K562 (cell line): Measurements from ENCODE around the gene SLC25A45. TPM values are rescaled to one million over a fixed set of nuclear protein-coding genes. Genes with fewer than 3 reads are reported as not detected.

Experiments used
- ARID2 ChIP-seq: fragments of 450-650 bp; IDR thresholded peaks from 2 replicates; pipeline ENCODE4 v1.6.1; 2017; ENCODE audit warnings: antibody characterized with exemption, mild to moderate bottlenecking
- ESRRB ChIP-seq: fragments of 250-450 bp; sonication (Bioruptor Pico); IDR thresholded peaks from 2 replicates; pipeline ENCODE4 v1.5.0; 2020; ENCODE audit warnings: mild to moderate bottlenecking, moderate library complexity, borderline replicate concordance
- HDAC2 ChIP-seq: fragments of 450-650 bp; IDR thresholded peaks from 2 replicates; pipeline ENCODE4 v1.6.1; 2016; ENCODE audit warnings: mild to moderate bottlenecking
- JUND ChIP-seq, 2 experiments: IDR thresholded peaks; 2 replicates in 1 of 2; 3 replicates in 1 of 2; pipeline ENCODE4 v1.6.1; 2011; ENCODE audit warnings: borderline replicate concordance in 2 of 2, low read depth in 2 of 2, low read length in 2 of 2, improper control_type of control experiment in 1 of 2, missing biosample characterization in 1 of 2, missing genetic modification characterization in 1 of 2, missing genetic modification reagents in 1 of 2
- KHSRP ChIP-seq: fragments of 450-650 bp; IDR thresholded peaks from 2 replicates; pipeline ENCODE4 v1.6.1; 2017
- KLF16 ChIP-seq: IDR thresholded peaks from 2 replicates; pipeline ENCODE4 v1.6.1; 2016; ENCODE audit warnings: antibody characterized with exemption
- MCM2 ChIP-seq: fragments of 450-650 bp; IDR thresholded peaks from 2 replicates; pipeline ENCODE4 v1.6.1; 2017; ENCODE audit warnings: low read depth, mild to moderate bottlenecking
- MTA3 ChIP-seq: fragments of 450-650 bp; formaldehyde crosslinking; IDR thresholded peaks from 2 replicates; pipeline ENCODE4 v1.6.1; 2017; ENCODE audit warnings: mild to moderate bottlenecking, borderline replicate concordance
- RBM15 ChIP-seq: fragments of 200-400 bp; formaldehyde crosslinking; IDR thresholded peaks from 2 replicates; pipeline ENCODE4 v1.6.1; 2018; ENCODE audit warnings: mild to moderate bottlenecking, low read length, moderate library complexity; ENCODE audit not compliant: insufficient read depth
- RCOR1 ChIP-seq, 2 experiments: IDR thresholded peaks; 2 replicates each; pipeline ENCODE4 v1.6.1; 2012; ENCODE audit warnings: low read depth in 2 of 2, low read length in 2 of 2, borderline replicate concordance in 1 of 2, improper control_type of control experiment in 1 of 2
- THRAP3 ChIP-seq: fragments of 450-650 bp; IDR thresholded peaks from 2 replicates; pipeline ENCODE4 v1.6.1; 2016; ENCODE audit warnings: mild to moderate bottlenecking, inconsistent platforms, borderline replicate concordance
- TRIM28 ChIP-seq: fragments of 450-650 bp; IDR thresholded peaks from 2 replicates; pipeline ENCODE4 v1.6.1; 2017
- ZNF384 ChIP-seq: IDR thresholded peaks from 2 replicates; pipeline ENCODE4 v1.6.1; 2012; ENCODE audit warnings: low read depth, low read length, improper control_type of control experiment
- ZNF445 ChIP-seq: fragments of 250-450 bp; sonication (Bioruptor Pico); IDR thresholded peaks from 2 replicates; pipeline ENCODE4 v1.4.0; 2020; ENCODE audit warnings: low read depth, mild to moderate bottlenecking, moderate library complexity
- polyA plus RNA-seq, 8 experiments: library from polyadenylated mRNA; depleted of rRNA in 4 of 8; stranded (reverse) in 5 of 8; unstranded in 3 of 8; fragments of >200 nt; fragmentation: Nextera tagmentation in 2 of 8; fragmentation: Illumina TruSeq in 1 of 8; extraction: Ambion mirVana in 2 of 8; extraction: Trizol in 1 of 8; gene quantifications; 2 replicates each; pipeline versions ENCODE4 v1.2.1 to v1.2.3, GENCODE V29; 2011 to 2014; ENCODE audit warnings: inconsistent platforms in 1 of 8, missing spikeins in 1 of 8
- total RNA-seq, 7 experiments: library from RNA; depleted of rRNA in 6 of 7; stranded (reverse); fragments of >200 nt in 6 of 7; fragmentation: Illumina TruSeq in 2 of 7; extraction: Trizol in 2 of 7; gene quantifications; 2 replicates each; pipeline versions ENCODE4 v1.2.1 to v1.2.3, GENCODE V29; 2011 to 2021; ENCODE audit warnings: low replicate concordance in 1 of 7
- TF ChIP-seq, protein P1 (sequence below), 2 experiments: fragments of 450-650 bp in 1 of 2; IDR thresholded peaks; 2 replicates each; pipeline ENCODE4 v1.6.1; 2011 to 2017; ENCODE audit warnings: low read depth in 2 of 2, antibody characterized with exemption in 1 of 2, borderline replicate concordance in 1 of 2, low read length in 1 of 2, mild to moderate bottlenecking in 1 of 2, mixed read lengths in 1 of 2; ENCODE audit not compliant: control insufficient read depth in 1 of 2
- TF ChIP-seq, protein P2 (sequence below): sonication (generic); formaldehyde crosslinking; IDR thresholded peaks from 2 replicates; pipeline ENCODE4 v1.8.1; 2022; ENCODE audit warnings: missing genetic modification reagents
- TF ChIP-seq, protein P3 (sequence below): fragments of 450-650 bp; formaldehyde crosslinking; IDR thresholded peaks from 2 replicates; pipeline ENCODE4 v1.4.0; 2020; ENCODE audit warnings: mild to moderate bottlenecking, moderate library complexity
- TF ChIP-seq, protein P4 (sequence below), 2 experiments: fragments of 450-650 bp; IDR thresholded peaks; 2 replicates each; pipeline ENCODE4 v1.6.1; 2018; ENCODE audit warnings: mild to moderate bottlenecking in 2 of 2, low read depth in 1 of 2; ENCODE audit not compliant: partially characterized antibody in 2 of 2

Gene SLC25A45
- total and polyA plus RNA-seq, 9 of the 15 experiments (the other 6 are each of a cell fraction or from before 2014, with no cell fraction given): 0.15 to 2.3 (median 0.68) TPM

DNA sequence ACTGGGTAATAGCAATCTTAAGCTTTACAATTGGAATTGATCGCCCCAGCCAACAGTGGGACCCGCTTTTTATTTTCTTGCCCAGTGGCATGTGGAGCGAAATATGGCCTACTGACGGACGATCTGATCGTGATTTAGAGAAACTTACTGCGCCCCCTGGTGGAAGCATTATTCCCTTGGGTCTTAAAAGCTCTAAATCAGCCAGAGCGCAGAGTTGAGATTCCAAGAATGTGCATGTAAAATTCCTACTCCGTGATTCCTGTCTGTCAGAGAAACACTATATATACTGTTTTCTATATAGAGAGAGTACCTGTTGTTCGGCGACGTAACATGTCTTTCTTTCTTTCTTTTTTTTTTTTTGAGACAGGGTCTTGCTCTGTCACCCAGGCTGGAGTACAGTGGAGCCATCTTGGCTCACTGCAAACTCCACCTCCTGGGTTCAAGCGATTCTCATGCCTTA lies 52.5 kb downstream of the SLC25A45 start (continued):
- no peak for TF ChIP-seq THRAP3
- TF ChIP-seq, protein P1, sequence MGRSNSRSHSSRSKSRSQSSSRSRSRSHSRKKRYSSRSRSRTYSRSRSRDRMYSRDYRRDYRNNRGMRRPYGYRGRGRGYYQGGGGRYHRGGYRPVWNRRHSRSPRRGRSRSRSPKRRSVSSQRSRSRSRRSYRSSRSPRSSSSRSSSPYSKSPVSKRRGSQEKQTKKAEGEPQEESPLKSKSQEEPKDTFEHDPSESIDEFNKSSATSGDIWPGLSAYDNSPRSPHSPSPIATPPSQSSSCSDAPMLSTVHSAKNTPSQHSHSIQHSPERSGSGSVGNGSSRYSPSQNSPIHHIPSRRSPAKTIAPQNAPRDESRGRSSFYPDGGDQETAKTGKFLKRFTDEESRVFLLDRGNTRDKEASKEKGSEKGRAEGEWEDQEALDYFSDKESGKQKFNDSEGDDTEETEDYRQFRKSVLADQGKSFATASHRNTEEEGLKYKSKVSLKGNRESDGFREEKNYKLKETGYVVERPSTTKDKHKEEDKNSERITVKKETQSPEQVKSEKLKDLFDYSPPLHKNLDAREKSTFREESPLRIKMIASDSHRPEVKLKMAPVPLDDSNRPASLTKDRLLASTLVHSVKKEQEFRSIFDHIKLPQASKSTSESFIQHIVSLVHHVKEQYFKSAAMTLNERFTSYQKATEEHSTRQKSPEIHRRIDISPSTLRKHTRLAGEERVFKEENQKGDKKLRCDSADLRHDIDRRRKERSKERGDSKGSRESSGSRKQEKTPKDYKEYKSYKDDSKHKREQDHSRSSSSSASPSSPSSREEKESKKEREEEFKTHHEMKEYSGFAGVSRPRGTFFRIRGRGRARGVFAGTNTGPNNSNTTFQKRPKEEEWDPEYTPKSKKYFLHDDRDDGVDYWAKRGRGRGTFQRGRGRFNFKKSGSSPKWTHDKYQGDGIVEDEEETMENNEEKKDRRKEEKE (IDR thresholded peaks at IDR 0.05; ENCODE audit: borderline replicate concordance in 1 of 2, control insufficient read depth in 1 of 2, low read depth in 2 of 2, low read length in 1 of 2): no peak
- TF ChIP-seq KHSRP: no peak
- no peak for TF ChIP-seq RBM15
- TF ChIP-seq ESRRB (CRISPR knock-in tag): no peak
- TF ChIP-seq TRIM28: 0 out of 2 replicates have a peak, but pooled peaks have one; percentile 17
- no peak for TF ChIP-seq JUND (IDR thresholded peaks at IDR 0.05; ENCODE audit: borderline replicate concordance, low read depth, low read length)
- TF ChIP-seq JUND (tag; IDR thresholded peaks at IDR 0.05; ENCODE audit: borderline replicate concordance, low read depth, low read length): peak; percentile 13; the same call in 1 of the 3 replicates
- TF ChIP-seq MTA3: peak; percentile 60; the same call in 1 of the 2 replicates
- no peak for TF ChIP-seq ZNF445 (CRISPR knock-in tag)
- TF ChIP-seq, protein P2, sequence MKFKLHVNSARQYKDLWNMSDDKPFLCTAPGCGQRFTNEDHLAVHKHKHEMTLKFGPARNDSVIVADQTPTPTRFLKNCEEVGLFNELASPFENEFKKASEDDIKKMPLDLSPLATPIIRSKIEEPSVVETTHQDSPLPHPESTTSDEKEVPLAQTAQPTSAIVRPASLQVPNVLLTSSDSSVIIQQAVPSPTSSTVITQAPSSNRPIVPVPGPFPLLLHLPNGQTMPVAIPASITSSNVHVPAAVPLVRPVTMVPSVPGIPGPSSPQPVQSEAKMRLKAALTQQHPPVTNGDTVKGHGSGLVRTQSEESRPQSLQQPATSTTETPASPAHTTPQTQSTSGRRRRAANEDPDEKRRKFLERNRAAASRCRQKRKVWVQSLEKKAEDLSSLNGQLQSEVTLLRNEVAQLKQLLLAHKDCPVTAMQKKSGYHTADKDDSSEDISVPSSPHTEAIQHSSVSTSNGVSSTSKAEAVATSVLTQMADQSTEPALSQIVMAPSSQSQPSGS (CRISPR knock-in tag): no peak
- no peak for TF ChIP-seq ARID2
- TF ChIP-seq, protein P3, sequence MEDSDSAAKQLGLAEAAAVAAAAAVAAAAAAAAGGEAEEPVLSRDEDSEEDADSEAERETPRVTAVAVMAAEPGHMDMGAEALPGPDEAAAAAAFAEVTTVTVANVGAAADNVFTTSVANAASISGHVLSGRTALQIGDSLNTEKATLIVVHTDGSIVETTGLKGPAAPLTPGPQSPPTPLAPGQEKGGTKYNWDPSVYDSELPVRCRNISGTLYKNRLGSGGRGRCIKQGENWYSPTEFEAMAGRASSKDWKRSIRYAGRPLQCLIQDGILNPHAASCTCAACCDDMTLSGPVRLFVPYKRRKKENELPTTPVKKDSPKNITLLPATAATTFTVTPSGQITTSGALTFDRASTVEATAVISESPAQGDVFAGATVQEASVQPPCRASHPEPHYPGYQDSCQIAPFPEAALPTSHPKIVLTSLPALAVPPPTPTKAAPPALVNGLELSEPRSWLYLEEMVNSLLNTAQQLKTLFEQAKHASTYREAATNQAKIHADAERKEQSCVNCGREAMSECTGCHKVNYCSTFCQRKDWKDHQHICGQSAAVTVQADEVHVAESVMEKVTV: 0 out of 2 replicates have a peak, but pooled peaks have one; percentile 14
- TF ChIP-seq KLF16: peak; percentile 42; the same call in 1 of the 2 replicates
- TF ChIP-seq, protein P4, sequence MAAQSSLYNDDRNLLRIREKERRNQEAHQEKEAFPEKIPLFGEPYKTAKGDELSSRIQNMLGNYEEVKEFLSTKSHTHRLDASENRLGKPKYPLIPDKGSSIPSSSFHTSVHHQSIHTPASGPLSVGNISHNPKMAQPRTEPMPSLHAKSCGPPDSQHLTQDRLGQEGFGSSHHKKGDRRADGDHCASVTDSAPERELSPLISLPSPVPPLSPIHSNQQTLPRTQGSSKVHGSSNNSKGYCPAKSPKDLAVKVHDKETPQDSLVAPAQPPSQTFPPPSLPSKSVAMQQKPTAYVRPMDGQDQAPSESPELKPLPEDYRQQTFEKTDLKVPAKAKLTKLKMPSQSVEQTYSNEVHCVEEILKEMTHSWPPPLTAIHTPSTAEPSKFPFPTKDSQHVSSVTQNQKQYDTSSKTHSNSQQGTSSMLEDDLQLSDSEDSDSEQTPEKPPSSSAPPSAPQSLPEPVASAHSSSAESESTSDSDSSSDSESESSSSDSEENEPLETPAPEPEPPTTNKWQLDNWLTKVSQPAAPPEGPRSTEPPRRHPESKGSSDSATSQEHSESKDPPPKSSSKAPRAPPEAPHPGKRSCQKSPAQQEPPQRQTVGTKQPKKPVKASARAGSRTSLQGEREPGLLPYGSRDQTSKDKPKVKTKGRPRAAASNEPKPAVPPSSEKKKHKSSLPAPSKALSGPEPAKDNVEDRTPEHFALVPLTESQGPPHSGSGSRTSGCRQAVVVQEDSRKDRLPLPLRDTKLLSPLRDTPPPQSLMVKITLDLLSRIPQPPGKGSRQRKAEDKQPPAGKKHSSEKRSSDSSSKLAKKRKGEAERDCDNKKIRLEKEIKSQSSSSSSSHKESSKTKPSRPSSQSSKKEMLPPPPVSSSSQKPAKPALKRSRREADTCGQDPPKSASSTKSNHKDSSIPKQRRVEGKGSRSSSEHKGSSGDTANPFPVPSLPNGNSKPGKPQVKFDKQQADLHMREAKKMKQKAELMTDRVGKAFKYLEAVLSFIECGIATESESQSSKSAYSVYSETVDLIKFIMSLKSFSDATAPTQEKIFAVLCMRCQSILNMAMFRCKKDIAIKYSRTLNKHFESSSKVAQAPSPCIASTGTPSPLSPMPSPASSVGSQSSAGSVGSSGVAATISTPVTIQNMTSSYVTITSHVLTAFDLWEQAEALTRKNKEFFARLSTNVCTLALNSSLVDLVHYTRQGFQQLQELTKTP (IDR thresholded peaks at IDR 0.05; ENCODE audit: low read depth in 1 of 2, partially characterized antibody in 2 of 2): peak; percentile 33 to 34
- peak; percentile 46; the same call in 1 of the 2 replicates for TF ChIP-seq HDAC2
- TF ChIP-seq RCOR1 (IDR thresholded peaks at IDR 0.05; ENCODE audit: borderline replicate concordance in 1 of 2, low read depth in 2 of 2, low read length in 2 of 2): 0 out of 4 replicates have a peak, but pooled peaks of 1 of the 2 experiments have one; percentile 20
- peak; percentile 41; the same call in 1 of the 2 replicates for TF ChIP-seq ZNF384
- no peak for TF ChIP-seq MCM2
